Left renal pelvis (tissue), 4 donors: ENCODE data around the gene PPP6R3. TPM values are rescaled to one million over a fixed set of nuclear protein-coding genes. Genes with fewer than 3 reads are reported as not detected.
"Not testable (repeated sequence)": the region's sequence is repeated elsewhere in the genome, so short reads cannot be mapped to it uniquely, and the experiment has no call there.

Experiments
- DNase-seq, 4 donors: peaks; one replicate each; pipeline ENCODE4 v3.0.0-alpha.2; 2013; ENCODE audit warnings: low read depth in 4 of 4, low spot score in 3 of 4
- polyA plus RNA-seq, 4 donors: library from polyadenylated mRNA; unstranded; fragments of 120-200 nt; gene quantifications; one replicate each; pipeline ENCODE4 v1.2.1, GENCODE V29; 2013; ENCODE audit not compliant: insufficient read length in 4 of 4

PPP6R3 gene
- polyA plus RNA-seq, 4 donors: 69.0 to 114 (median 102) TPM

DNA sequence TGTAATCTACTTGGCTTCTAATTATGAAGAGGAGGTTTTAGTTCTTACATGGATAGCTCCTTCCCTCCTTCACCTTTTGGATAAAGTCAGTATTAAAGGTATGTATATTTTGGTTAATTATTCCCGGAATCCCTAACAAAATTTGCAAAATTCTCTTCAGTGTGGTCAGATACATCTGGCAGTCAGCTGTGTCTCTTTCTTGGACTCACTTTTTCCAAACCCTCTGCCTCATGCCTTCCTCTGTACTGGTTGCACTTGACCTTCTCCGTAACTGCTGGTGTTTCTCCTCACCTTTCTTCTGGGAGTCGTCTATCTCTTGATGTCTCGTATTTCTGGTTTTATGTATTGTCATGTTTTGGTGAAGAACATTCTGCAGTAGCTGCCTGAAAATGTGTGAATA is 62.5 kb downstream of the PPP6R3 start:
- DNase-seq: no peak

DNA sequence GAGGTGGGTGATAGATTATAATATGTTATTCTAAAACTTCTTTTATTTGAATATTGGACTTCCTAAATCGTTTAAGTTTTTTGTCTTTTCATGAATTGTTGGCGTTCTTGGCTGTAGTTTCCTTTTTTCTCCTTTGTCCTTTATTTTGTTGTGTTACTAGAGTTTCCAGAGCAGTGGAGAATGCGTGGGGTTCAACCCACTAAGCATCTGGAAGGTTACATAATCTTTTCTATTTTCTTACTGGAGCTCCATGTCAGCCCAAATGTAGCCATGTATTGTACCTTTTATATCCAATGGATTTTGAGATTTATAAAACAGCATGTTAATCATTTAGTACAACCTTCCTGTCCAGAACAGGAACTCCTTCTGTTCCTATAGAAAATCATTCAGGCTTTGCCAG is 63.2 kb downstream of the PPP6R3 start:
- DNase-seq: no peak

DNA sequence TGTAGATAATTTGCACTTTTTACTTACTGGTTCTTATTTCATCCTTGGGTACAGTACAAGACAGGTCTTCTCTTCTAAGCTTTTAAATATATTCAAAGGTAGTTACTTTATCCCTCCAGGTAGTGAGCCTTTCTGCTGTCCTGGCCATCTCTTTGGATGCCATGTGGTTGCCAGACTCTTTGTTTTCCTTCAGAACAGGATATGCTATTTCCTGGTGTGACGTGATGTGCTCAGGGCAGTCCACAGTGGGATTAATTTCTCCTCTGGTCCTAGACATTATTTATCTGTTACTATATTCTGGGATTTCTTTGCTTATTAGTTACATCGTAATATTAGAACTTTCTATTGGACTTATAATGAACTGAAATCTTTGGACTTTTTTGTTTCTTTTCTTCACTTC is 63.7 kb downstream of the PPP6R3 start:
- DNase-seq: no peak

DNA sequence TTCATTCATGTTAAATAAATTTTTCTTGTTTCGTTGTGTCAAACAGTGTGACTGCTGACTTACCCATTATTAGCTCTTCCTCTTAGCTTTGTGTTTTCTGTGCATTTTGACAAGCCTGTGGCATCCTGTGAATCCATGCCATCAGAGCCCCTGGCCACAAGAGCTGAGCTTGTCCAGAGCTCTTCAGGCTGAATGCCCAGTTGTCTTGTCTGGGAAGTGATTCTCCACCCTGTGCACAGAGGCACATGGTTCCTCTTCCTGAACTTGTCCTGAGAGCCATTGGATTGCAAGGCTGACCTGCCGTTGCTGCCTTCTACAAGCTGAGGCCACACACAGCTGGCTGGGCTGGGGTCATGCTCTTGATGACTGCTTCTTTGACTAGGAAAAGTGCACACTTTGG is 64.1 kb downstream of the PPP6R3 start:
- no peak for DNase-seq

DNA sequence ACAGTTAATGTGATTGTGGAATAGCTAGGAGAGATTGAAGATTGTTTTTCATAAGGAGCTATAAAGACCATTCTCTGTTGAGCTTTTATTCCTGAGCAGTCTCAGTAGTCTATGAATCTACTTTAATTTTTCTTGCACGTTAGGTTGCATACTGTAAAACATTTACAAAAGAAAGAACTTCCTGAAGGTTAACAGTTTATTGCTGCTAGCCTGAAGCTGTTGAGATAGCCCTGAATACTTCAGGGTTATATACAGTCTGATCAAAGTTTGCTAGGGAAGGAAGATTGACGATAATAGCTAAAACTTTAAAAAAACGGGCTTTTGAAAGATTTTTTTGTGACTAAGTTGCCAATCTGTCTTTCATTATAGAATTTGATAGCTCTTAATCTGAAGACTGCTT is 64.8 kb downstream of the PPP6R3 start:
- DNase-seq: no peak

DNA sequence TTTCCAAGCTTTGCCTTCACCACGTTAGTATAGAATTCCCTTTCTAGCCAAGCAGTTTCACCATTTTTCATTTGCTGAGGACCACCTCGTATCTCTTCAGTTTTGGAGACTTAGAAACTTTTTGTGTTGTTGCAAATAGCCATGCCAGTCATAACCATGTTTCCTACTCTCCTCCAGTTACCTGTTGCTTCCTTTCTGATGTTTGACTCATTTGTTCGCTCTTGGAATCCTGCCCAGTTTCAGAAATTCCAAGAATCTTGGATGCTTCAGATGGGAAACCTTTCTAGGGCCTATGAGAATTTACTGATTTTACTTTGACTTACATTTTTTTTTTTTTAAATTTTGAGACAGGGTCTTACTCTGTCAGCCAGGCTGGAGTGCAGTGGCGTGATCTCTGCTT is 65.4 kb downstream of the PPP6R3 start:
- no peak for DNase-seq

DNA sequence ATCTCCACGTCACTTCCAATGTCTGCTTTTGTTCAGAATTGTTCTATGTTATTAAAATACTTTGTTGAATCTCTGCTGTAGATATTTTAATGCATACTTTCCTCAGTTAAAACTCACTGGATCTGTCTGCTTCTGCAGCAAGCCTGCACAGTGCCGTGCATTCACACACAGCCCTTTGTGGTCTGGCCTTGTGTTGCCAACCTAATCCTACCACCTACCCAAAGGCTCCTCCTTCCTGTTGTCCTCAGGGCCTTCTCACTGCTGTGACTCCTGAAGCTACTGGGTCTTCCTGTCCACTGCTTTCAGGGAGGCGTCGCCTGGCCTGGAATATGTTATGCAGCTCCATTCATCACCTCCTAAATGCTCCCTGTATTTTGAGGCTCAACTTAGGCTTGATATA is 67.0 kb downstream of the PPP6R3 start:
- DNase-seq: no peak

DNA sequence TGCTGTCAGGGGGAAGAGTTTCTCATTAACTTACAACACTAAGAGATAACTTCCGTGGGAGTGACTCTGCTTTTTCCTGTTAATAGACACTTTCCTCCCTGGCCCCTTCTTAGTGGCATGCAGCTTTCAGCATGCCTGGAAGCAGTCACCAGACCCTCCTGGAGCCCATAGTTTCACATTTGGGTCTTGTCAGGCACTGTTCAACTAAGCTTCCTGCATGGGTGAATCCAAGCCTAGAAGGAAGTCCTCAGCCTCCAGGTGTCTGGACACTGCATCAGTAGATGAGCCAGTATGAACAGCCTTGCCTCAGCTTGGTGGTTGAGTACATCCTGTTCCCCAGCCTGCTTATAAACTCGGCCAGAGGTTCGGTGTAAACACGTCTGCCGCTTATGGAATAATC is 68.1 kb downstream of the PPP6R3 start:
- peak in 1 of 4 donors; percentile 16 for DNase-seq

DNA sequence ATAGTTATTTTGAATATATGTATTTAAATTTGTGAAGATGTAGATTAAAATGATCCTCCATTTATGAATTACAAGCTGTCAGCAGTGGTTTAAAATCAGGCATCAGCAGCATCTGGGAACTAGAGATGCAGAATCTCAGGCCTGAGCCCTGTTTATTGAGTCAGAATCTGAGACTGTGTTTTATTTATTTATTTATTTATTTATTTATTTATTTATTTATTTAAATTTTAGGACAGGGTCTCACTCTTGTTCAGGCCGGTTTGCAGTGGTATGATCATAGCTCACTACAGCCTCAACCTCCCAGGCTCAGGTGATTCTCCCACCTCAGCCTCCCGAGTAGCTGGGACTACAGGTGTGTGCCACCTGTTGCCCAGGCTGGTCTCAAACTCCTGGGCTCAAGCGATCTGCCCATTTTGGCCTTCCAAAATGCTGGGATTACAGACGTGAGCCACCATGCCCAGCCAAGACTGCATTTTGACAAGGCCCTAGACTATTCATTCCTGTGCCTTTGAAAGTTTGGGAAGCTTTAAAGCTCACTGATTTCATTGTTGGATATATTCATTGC is 70.7 kb downstream of the PPP6R3 start:
- DNase-seq: no peak

DNA sequence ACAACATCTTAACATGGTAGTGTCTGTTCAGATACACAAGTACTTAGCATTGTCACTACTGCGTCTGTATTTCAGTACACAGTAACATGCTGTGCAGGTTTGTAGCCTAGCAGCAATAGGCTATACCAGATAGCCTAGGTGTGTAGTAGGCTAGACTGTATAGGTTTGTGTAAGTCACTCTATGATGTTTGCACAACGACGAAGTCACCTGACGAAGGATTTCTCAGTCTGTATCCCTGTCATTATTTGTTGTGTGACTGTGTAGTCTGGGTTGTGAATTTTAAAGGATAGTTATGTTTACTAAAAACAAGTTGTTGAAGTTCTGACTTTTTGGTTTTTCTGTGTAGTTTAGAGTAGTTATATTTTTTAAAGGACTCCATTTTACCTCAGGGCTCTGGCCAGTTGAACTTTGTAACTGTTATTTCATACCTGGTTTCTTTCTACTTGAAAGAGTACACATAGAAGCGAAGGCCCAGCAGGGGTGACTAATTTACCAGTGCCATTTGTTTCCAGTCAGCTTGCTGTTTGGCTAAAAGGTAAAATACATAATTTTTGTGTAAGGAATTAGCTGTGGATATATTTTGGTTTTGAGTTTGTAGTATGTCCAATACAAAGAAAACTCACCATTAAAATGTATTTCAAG is 72.3 kb downstream of the PPP6R3 start:
- DNase-seq: no peak

DNA sequence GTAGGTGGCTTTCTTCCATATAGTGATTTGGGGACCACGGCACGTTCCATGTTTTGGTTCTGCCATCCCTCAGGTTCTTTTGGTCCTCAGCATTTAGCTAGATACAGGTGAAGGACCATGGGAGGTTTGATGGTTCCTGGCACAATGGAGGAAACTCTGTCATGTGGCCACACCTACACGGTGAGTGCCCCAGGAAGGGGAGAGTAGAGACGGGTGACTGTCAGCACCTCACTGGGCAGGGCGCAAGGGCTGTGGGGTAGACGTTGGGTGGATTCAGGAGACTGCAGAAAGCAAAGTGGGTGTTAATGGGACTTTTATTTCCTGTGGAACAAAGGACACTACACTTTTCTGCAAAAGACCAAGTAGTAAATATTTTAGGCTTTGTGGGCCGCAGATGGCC is 73.4 kb downstream of the PPP6R3 start:
- DNase-seq: no peak

DNA sequence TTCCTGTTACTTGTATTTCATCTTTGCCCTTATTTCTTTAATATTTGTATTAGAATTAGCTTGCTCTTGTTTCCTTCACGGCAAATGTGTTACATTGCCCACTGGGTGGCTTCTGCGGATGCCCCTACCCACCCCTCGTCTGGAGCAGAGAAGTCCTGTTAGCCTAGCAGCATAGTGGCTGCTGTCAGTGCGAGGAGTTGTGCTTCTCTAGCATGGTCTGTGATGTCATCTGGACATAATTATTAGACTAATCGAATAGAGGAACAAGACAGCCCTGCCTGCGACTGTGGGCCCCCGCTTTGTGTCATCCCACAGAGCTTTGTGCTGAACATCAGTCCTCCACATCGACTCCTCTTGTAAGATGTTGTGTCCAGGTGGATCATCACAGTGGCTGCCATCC is 74.5 kb downstream of the PPP6R3 start:
- no peak for DNase-seq

DNA sequence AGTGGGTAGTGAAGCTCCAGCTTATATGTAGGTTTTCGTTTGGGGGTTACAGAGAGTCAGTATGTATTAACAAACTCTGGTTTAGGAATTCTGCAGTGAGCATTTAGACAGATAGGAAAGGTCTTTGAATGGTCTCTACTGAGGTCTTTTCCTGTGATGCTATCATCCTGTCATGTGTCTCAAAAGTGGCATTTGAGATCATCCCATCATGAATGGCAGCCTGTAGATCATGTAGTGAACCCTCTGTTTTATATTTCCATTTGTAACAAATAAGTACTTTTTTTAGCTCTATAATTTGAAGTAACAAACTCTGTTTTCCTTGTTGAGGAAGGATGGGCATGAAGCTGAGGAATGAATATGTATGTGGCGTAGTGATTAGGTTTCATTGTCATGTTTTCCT is 76.2 kb downstream of the PPP6R3 start:
- no peak for DNase-seq

DNA sequence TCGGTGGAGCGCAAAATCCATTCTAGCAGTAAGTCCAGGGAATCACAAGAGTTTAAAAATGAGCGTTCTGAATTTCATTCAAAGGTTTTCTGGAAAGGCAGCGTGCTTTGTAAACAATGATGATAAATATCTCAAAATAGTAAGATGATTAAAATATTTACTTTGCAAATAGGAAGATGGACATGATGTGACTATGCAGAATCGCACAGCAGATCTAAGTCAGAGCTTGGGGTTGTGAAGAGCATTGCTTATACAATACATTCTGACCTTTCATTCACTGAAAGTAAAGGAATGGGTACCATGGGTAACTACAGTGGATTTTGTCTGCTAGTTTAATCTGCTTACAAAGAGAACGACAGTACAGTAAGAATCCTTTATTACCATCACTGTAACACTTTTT is 77.5 kb downstream of the PPP6R3 start:
- no peak for DNase-seq

DNA sequence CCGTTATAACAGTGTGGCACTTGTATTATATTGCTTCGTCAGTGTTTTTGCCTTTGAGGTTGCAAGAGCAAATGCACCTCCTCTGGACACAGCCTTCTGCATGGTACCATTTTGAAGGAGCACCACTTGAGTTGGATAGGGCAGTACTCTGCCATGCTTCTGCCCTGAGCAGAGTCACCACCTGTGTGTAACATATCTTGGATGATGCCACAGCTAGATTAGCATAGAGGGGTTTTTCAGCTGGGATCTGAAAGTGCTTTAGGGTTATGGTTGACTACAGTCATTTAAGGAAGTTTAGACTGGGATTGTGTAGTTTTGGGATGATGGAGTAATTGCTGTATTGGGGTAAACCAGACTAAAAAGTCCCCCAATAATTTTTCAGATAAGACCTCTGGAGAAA is 78.8 kb downstream of the PPP6R3 start:
- no peak for DNase-seq

DNA sequence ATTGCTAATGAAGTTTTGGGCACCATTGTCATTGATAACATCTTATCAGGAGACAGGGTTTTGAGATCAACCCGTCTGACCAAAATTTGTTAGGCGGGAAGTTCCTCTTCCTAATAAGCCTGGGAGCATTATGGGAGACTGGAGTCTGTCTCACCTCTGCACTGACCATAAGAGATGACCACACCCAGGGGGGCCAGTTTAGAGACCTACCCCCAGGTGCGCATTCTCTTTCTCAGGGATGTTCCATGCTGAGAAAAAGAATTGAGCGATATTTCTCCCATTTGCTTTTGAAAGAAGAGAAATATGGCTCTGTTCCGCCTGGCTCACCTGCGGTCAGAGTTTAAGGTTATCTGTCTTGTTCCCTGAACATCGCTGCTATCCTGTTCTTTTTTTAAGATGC is 80.0 kb downstream of the PPP6R3 start:
- not testable (repeated sequence) for DNase-seq

DNA sequence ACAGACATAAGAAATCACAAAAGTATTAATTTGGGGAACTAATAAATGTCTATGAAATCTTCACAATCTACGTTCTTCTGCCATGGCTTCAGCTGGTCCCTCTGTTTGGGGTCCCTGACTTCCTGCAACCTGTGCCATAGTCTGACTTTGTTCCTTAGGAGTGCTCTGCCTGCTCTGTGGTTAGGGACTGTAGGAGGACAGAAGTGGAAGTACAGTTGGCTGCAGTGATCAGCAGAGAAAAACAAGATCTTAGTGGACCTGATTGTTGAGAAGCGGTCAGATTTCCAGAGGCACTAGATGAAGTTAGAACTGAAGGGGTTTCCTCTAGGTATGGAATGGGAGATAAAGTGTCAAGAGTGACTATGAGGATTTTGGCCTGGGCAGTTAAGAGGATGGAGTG is 80.6 kb downstream of the PPP6R3 start:
- no peak for DNase-seq

DNA sequence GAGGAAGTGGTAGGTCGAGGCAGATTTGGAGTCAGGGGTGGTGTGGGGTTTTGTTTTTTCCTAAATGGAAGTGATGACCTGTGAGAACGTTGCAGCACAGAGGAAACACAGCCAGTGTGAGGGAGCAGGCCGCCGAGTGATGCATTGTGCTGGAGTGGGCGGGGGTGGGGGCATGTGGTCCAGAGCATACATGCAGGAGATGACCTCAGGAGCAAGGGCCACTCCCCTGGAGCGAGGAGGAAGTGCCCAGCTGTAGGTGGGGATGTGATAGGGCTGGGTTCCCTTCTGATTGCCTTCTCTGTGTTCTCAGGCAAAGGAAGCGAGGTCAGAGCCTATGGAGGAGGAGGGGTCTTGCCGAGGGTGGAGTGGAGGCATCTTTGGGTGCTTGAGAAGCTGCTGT is 81.4 kb downstream of the PPP6R3 start:
- DNase-seq: no peak

DNA sequence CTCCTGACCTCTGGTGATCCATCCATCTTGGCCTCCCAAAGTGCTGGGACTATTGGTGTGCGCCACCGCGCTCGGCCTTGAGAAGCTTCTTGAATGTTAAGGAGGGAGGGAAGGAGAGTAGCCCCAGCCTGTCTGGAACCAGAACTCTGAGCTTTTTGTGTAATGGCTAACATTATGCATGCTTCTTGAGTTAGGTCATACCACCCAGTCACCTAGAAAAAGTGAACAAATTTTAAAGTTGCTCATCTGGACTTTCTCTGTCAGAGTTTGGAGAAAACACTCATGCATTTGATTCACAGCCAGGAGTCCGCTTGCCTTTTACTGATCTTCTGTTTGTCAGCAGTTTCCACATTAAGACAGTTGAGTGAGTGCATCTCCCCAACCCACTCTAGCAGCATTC is 82.1 kb downstream of the PPP6R3 start:
- DNase-seq: no peak

DNA sequence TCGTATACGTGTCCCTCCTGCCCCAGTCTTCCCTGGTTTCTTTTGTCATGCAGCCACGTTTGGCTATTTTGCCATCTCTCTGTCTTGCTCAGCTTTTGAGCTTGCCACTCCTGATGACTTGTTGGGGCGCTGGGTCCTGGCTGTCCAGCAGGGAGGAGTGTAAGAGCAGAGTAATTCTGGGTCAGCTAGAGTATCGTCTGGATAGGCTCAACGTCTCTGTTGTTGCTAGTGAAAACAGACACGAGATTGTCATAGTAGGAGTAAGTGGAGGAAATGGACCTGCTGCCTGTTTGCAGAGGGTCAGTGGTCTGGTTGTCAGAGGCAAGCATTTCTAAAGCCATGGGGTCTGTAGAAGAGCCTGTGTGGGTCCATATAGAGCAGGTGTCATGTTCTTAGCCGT is 83.0 kb downstream of the PPP6R3 start:
- DNase-seq: no peak

DNA sequence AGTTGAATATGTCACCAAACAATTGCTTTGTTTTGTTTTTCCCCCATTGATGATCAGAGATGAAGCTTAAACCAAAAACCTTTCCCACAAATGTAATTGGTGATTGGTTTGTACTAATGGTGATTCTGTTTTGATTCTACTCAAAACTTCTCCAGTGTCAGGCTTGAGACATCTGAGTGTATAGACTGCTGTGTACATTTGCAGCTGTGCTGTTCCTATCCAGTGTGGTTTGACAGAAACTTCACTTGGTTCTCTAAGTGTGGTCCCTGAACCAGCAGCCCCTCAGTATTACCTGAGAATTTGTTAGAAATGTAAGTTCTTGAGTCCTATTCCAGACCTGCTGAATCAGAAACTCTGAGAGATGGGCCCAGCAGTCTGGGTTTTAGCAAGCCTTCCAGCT is 84.8 kb downstream of the PPP6R3 start:
- DNase-seq: no peak

DNA sequence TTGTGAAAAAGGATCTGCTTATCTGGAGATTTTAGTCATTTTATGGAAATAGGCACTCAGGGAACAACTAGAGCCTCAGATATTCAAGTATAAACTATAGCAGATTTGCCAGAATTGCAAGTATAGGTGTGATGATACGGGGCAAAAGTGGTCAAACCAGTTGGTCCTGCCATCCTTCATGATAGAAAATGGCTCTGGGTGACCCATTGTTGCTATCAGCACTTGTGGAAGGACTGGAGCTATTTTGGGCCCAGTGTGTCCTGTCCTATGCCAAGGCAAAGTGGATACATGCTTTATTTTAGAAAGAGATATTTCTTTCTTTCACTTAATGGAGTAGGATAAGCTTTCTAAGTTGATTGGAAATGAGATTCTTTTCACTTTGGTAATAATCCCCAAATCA is 85.2 kb downstream of the PPP6R3 start:
- no peak for DNase-seq

DNA sequence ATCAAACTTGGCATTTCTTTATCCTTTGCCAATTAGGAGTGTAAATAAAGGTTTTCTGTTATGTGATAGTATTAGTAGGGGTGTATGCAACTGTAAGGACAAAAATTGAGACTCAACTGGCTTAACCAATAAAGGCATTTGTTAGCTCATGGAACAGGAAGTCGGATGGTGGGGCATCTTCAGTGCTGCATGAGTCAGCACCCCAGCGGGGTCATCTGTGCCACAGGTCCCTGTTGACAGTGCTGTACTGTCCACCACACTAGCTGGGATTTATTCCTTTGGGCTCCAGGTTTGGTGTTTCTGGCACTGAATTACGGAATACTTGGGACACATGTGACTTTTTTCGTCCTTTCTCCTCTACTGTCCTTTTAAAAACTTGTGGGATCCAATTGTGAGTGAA is 86.0 kb downstream of the PPP6R3 start:
- no peak for DNase-seq
